ENCODE measurements around the gene CD48. TPM values are rescaled to one million over a fixed set of nuclear protein-coding genes. Genes with fewer than 3 reads are reported as not detected.

CD48 gene
- total RNA-seq, 1 experiment from 2014 or later = not detected

DNA sequence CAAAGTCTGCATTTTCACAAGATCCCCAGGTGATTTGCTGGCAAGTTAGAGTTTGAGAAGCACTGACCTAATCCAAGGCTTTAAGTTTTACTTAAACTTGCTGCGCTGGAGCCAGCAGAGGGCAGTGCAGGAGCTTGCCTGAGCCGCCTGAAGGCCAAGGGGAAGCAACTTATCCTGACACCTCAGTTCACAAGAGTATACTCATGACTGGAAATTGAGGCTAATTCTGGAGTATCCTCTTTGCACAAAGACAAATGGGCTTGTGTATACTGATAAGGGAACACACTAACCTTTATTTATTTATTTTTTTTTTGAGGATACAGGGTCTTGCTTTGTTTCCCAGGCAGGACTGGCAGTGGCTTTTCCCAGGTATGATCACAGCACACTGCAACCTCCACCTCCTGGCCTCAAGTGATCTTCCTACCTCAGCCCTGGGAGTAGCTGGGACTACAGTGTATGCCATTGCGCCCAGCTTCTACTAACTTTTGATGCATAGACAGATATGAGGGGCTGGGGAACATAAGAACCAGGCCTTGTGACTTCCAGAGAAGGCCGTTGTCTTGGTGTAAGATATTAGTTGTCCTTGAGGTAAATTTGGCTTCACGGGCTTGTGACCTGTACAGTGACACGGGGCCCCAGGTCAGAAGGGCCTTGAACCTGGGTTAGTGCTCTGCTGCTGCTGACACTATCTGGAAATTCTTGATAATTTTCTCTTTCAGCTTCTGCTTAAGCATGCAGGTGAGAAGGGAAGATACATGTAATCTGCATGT is 35.8 kb downstream of the CD48 start:
- peak; percentile 70 for DNase-seq (ENCODE audit: low spot score)
- Histone ChIP-seq H3K4me1 (ENCODE audit: insufficient read depth, low read length, poor library complexity, severe bottlenecking) (no peaks in the 10 kb centered on the region), H3K27me3 (replicated peaks; ENCODE audit: insufficient read depth, low read depth, low read length, poor library complexity) (peaks cover 12% of the 10 kb centered on the region), H3K27ac (ENCODE audit: low read depth, low read length, poor library complexity, severe bottlenecking) (no peak overlapping the region), H3K4me3 (ENCODE audit: low read depth, low read length, poor library complexity, severe bottlenecking) (no peak overlapping the region), H3K36me3 (ENCODE audit: insufficient read depth, low read length, poor library complexity, severe bottlenecking) (no peaks in the 10 kb centered on the region), H3K9me3 (ENCODE audit: low read depth, low read length, poor library complexity, severe bottlenecking) (no peaks in the 10 kb centered on the region)
- no TSS peak for BruUV-seq (replicated peaks)
- POLR2A ChIA-PET (ENCODE audit: low non-redundant PET) = interaction anchor here (0.6 kb wide), 1 partner anchor 39 kb away, joined by 5 read pairs; no protein-coding TSS in a partner anchor
- TF ChIP-seq, protein P1, sequence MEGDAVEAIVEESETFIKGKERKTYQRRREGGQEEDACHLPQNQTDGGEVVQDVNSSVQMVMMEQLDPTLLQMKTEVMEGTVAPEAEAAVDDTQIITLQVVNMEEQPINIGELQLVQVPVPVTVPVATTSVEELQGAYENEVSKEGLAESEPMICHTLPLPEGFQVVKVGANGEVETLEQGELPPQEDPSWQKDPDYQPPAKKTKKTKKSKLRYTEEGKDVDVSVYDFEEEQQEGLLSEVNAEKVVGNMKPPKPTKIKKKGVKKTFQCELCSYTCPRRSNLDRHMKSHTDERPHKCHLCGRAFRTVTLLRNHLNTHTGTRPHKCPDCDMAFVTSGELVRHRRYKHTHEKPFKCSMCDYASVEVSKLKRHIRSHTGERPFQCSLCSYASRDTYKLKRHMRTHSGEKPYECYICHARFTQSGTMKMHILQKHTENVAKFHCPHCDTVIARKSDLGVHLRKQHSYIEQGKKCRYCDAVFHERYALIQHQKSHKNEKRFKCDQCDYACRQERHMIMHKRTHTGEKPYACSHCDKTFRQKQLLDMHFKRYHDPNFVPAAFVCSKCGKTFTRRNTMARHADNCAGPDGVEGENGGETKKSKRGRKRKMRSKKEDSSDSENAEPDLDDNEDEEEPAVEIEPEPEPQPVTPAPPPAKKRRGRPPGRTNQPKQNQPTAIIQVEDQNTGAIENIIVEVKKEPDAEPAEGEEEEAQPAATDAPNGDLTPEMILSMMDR (conservative IDR thresholded peaks at IDR 0.05; ENCODE audit: low read depth, low read length) = peak; percentile 93
- TF ChIP-seq EZH2 (IDR thresholded peaks at IDR 0.05; ENCODE audit: borderline replicate concordance, low read depth, low read length, poor library complexity, severe bottlenecking) = no peak
- CTCF ChIA-PET = interaction anchor here (0.6 to 1.3 kb wide), 5 partner anchors 9 to 310 kb away, joined by 4 to 9 read pairs (median 4); no protein-coding TSS in a partner anchor
- intact Hi-C loops (cut with micrococcal nuclease; ENCODE audit: unreplicated experiment) = loop anchor here (2.0 to 5.0 kb wide), 2 partner anchors 69 to 247 kb away; no protein-coding TSS in a partner anchor

- intact Hi-C loops (cut with micrococcal nuclease; ENCODE audit: unreplicated experiment) = loop anchor here (2.0 kb wide), 1 partner anchor 246 kb away; no protein-coding TSS in a partner anchor
- Histone ChIP-seq H3K4me1 (ENCODE audit: insufficient read depth, low read length, poor library complexity, severe bottlenecking) (no peaks in the 10 kb centered on the region), H3K36me3 (ENCODE audit: insufficient read depth, low read length, poor library complexity, severe bottlenecking) (no peaks in the 10 kb centered on the region), H3K4me3 (ENCODE audit: low read depth, low read length, poor library complexity, severe bottlenecking) (no peak overlapping the region), H3K27ac (ENCODE audit: low read depth, low read length, poor library complexity, severe bottlenecking) (no peak overlapping the region), H3K9me3 (ENCODE audit: low read depth, low read length, poor library complexity, severe bottlenecking) (peaks cover under 1% of the 10 kb centered on the region), H3K27me3 (replicated peaks; ENCODE audit: insufficient read depth, low read depth, low read length, poor library complexity) (peaks cover 12% of the 10 kb centered on the region)
- TF ChIP-seq, protein P1 (conservative IDR thresholded peaks at IDR 0.05; ENCODE audit: low read depth, low read length) = no peak
- no peak for TF ChIP-seq EZH2 (IDR thresholded peaks at IDR 0.05; ENCODE audit: borderline replicate concordance, low read depth, low read length, poor library complexity, severe bottlenecking)
- ChIA-PET POLR2A (ENCODE audit: low non-redundant PET) (no interaction called here), CTCF (no interaction called here)
- no TSS peak for BruUV-seq (replicated peaks)
- DNase-seq (ENCODE audit: low spot score) = no peak
These were observed 37.2 kb downstream of the CD48 start for GRCh38 chr1:160674415-160674814.

GRCh38 chr1:160672789-160673695 is 38.6 kb downstream of the CD48 start:
- TF ChIP-seq, protein P1 (conservative IDR thresholded peaks at IDR 0.05; ENCODE audit: low read depth, low read length) = no peak
- no peak for TF ChIP-seq EZH2 (IDR thresholded peaks at IDR 0.05; ENCODE audit: borderline replicate concordance, low read depth, low read length, poor library complexity, severe bottlenecking)
- POLR2A ChIA-PET (ENCODE audit: low non-redundant PET) = no interaction called here
- Histone ChIP-seq H3K36me3 (ENCODE audit: insufficient read depth, low read length, poor library complexity, severe bottlenecking) (no peaks in the 10 kb centered on the region), H3K27ac (ENCODE audit: low read depth, low read length, poor library complexity, severe bottlenecking) (no peak overlapping the region), H3K9me3 (ENCODE audit: low read depth, low read length, poor library complexity, severe bottlenecking) (peaks cover 6% of the 10 kb centered on the region), H3K27me3 (replicated peaks; ENCODE audit: insufficient read depth, low read depth, low read length, poor library complexity) (peaks cover 12% of the 10 kb centered on the region), H3K4me3 (ENCODE audit: low read depth, low read length, poor library complexity, severe bottlenecking) (no peak overlapping the region), H3K4me1 (ENCODE audit: insufficient read depth, low read length, poor library complexity, severe bottlenecking) (no peaks in the 10 kb centered on the region)
- DNase-seq (ENCODE audit: low spot score) = no peak
- intact Hi-C loops (cut with micrococcal nuclease; ENCODE audit: unreplicated experiment) = no loop called here
- no TSS peak for BruUV-seq (replicated peaks)
- CTCF ChIA-PET = no interaction called here
